ENCODE data around the gene USF1.

Gene USF1

DNA sequence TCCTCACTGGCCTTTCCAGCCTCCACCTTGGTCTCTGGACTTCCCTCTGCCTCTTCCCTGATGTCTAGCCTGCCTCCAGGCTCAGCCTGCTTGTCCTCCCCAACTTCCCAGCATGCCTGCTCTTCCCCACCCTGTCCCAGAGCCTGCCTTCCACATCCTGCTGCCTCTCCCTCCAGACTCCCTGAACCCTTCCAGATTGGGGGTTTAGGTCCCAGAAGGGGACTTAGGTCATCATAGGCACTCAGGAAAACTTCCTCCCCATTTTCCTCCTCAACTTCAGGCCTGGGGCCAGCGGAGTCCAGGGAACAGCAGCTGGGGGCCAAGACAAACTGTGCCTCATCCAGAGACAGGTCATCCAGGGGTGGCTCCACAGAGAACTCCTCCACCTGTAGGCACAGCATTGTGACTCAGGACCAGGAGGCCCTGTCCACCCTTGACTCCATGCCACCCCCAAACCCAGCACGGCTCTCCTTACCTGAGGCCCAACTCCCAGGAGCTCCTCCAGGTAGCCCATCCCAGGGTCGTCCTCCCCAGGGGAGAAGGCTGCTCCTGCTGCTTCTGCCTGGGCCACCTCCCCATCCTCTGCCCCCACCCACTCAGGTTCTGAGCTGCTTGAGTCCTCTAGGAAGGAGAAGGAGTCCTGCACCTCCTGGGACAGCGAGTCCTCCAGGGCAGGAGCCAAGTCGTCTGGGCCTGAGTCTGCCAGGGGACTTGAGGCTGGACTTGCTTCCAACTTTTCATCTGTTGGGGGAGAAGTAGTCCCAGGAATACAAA is 3.4 kb upstream of the USF1 start:
- TF ChIP-seq, protein P1, sequence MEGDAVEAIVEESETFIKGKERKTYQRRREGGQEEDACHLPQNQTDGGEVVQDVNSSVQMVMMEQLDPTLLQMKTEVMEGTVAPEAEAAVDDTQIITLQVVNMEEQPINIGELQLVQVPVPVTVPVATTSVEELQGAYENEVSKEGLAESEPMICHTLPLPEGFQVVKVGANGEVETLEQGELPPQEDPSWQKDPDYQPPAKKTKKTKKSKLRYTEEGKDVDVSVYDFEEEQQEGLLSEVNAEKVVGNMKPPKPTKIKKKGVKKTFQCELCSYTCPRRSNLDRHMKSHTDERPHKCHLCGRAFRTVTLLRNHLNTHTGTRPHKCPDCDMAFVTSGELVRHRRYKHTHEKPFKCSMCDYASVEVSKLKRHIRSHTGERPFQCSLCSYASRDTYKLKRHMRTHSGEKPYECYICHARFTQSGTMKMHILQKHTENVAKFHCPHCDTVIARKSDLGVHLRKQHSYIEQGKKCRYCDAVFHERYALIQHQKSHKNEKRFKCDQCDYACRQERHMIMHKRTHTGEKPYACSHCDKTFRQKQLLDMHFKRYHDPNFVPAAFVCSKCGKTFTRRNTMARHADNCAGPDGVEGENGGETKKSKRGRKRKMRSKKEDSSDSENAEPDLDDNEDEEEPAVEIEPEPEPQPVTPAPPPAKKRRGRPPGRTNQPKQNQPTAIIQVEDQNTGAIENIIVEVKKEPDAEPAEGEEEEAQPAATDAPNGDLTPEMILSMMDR (conservative IDR thresholded peaks at IDR 0.05; ENCODE audit: control insufficient read depth, insufficient read depth, low read depth, low read length), result no peak
- no peak for DNase-seq (ENCODE audit: low read depth)
- H3K4me3 ChIP-seq (ENCODE audit: control insufficient read depth, low read depth, low read length), result no peak overlapping the region

DNA sequence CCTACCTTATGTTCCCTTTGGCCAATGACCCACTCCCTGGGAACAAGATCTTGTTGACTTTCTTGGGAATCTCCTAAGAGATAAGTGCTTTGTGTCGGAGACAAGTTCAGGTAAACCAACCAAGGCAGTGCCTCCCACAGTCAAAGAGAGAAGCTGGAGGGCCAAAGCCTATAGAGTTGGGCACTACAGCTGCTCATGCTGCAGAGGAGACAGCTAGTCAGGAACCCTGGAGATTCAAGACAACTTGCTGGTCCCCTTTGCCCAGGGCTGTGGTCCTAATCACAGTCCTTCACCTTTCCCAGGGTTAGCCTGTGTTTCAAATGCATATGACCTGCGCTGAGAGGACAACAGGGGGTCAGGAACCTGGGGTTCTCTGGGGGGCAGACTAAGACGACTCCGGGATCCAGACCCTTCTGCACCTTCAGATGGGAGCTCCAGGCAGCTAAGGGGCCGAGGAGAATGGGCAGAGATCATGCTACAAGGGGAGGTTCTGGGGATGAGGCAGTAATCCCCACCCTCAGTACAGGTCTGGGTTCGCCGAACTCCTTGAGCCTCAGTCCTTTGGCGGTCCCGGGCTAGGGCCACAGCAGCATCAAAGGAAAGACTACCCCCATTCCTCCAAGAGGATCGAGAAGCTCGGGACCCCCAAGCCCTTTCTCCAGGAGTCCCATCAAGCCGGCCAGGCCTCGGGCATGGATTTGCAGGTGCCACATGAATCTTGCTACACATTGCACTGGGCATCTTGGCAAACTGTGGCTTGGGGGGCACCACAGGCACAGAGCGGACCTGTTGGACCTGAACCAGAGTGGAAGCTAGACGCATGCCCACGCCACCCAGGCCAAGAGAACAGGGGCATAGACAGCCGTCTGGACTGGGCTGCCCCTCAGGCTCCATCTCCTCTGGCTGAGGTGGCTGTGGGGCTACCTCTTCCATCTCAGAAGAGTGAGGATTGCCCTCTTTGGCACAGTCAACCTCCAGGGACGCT is 2.0 kb upstream of the USF1 start:
- no peak for DNase-seq (ENCODE audit: low read depth)
- TF ChIP-seq, protein P1 (conservative IDR thresholded peaks at IDR 0.05; ENCODE audit: control insufficient read depth, insufficient read depth, low read depth, low read length), result no peak
- H3K4me3 ChIP-seq (ENCODE audit: control insufficient read depth, low read depth, low read length), result no peak overlapping the region

DNA sequence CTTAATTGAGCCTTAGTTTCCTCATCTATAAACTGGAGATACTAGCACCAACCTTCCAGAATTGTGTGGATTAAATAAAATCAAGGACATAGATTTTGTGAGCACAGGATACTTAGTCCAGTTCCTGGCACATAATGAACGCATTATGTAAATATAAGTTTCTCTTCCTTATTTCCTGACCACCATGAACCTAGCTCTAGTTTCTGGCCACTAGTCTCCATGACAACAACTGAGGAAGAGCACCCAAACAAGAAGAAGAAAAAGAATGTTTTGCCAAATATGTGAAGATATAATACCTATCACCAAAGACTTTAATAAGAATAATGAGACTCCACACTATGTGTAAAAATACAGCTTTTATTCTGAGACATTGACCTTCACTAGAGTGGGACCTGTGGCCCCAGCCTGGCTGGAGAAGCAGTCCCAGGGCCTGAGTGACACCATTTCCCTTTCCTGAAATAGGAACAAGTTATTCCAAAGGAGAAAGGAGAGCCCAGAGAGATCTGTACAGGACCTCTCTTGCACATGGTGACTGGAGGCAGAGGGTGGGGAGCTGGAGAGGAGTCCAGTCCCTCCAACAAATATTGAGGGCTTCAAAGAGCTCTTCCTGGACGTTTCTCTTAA is 940 bp upstream of the USF1 start:
- DNase-seq (ENCODE audit: low read depth), result no peak
- H3K4me3 ChIP-seq (ENCODE audit: control insufficient read depth, low read depth, low read length), result no peak overlapping the region
- TF ChIP-seq, protein P1 (conservative IDR thresholded peaks at IDR 0.05; ENCODE audit: control insufficient read depth, insufficient read depth, low read depth, low read length), result no peak

DNA sequence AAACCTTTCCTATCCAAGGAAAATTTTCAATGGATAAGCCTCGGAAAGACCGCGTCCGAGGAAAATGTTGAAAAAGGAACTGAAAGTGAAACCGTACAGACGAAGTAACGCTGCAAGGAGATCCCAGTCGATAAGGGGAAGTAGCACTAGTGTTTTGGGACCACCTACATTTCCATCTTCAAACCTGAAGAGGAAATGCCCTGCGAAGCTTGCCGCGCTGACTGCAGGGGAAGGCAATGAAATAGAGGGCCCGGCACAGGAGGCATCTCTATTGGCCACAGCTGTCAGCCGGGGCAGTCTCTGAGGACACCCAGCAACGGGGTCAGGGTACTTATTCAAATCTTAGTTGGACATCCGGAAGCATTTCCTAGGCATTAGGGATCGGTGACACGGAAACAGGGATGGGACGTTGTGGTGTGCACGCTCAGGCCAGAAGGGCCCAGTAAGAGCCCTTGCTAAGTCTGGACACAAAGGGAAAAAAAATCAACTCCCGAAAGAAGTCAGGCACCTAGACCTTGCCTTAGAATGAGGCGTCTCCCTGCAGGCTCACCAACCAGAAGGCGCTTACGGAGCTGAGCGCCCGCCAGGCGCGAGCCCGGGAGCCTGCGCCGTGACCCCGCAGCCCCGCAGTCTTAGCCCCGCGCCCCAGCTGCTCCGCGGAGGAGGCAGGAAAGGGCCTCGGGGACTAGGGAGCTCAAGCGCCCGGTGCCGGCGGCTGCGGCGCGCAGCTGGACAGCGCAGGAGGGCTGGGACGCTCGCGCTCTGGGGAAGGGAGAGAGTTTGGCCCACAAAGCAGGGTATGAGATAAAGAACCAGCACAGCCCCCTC is 655 bp downstream of the USF1 start:
- DNase-seq (ENCODE audit: low read depth), result peak; percentile 55
- peak overlapping the region; percentile 97 for H3K4me3 ChIP-seq (ENCODE audit: control insufficient read depth, low read depth, low read length)

DNA sequence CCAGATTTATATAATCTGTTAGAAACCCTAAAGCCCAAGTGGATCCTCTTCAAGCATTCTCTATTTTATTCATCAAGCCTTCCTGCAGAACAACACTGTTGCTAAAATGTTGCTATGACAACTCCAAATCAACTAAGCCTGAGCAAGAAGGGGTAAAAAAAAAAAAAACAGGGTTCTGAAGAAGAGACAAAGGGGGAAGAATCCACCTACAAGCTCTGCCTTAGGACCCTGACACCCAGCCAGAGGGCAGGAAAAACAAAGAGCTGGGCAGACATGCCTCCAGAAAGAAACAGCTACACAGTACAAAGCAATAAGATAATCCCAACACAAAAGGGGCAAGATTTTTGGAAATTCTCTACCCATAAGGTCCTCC is 1.3 kb downstream of the USF1 start:
- DNase-seq (ENCODE audit: low read depth), result no peak
- TF ChIP-seq, protein P1 (conservative IDR thresholded peaks at IDR 0.05; ENCODE audit: control insufficient read depth, insufficient read depth, low read depth, low read length), result no peak
- peak overlapping the region; percentile 97 for H3K4me3 ChIP-seq (ENCODE audit: control insufficient read depth, low read depth, low read length)

More for the DNA sequence above, 655 bp downstream of the USF1 start:
- TF ChIP-seq, protein P1 (conservative IDR thresholded peaks at IDR 0.05; ENCODE audit: control insufficient read depth, insufficient read depth, low read depth, low read length), result no peak

DNA sequence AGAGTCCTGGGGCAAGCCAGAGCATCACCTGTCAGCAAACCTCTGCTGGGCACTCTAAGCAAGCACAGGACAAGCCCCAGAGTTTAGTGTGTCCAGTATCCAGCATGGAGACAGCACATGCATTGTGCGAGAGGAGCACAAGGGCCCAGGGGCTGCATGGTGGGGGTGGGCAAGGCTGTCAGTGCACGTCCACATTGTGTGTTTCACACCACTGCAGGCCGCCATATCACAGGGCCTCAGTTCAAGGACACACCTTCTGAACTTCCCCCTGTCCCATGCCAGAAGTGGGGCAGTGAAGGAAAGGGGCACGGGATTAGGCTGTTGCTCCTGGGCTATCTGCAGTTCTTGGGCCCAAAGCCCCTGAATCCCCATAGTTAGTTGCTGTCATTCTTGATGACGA is 6.2 kb downstream of the USF1 start:
- no peak overlapping the region for H3K4me3 ChIP-seq (ENCODE audit: control insufficient read depth, low read depth, low read length)
- TF ChIP-seq, protein P1 (conservative IDR thresholded peaks at IDR 0.05; ENCODE audit: control insufficient read depth, insufficient read depth, low read depth, low read length), result no peak
- no peak for DNase-seq (ENCODE audit: low read depth)
